H1 (cell line): ENCODE measurements around the gene ABCB10. TPM values are rescaled to one million over a fixed set of nuclear protein-coding genes. Genes with fewer than 3 reads are reported as not detected.
A peak's percentile ranks its signal among the peaks of the same experiment; 100 is the strongest.

Experiments
- CTCF ChIA-PET: fragments of 300-600 bp; sonication (Branson Sonifier 250); formaldehyde crosslinking; loops from one replicate; lab custom pipeline; 2021; ENCODE audit not compliant: partially characterized antibody; lab: Charles Lee
- POLR2A ChIA-PET: fragments of 300-600 bp; sonication (Branson Sonifier 250); formaldehyde crosslinking; loops from one replicate; lab custom pipeline; 2021; ENCODE audit warnings: inconsistent platforms; ENCODE audit not compliant: partially characterized antibody; lab: Charles Lee
- DNase-seq, 2 experiments: peaks; one replicate each; pipeline versions ENCODE4 v3.0.0 to v3.0.0-alpha.2; 2010 to 2022; ENCODE audit warnings: low spot score in 2 of 2, low read depth in 1 of 2, mixed read lengths in 1 of 2
- FAIRE-seq: peaks from 2 replicates; lab custom pipeline; 2011; peaks lifted over from hg19 to GRCh38; lab: Jason Lieb, UNC
- H2AFZ ChIP-seq: 2 replicates; pipeline ENCODE4 v1.8.1; 2012; ENCODE audit warnings: low read length, inconsistent platforms
- H2AK5ac ChIP-seq: 2 replicates; pipeline ENCODE4 v1.6.1; 2013; ENCODE audit warnings: low read depth, low read length
- H2BK120ac ChIP-seq: replicated peaks from 2 replicates; pipeline ENCODE3; 2013; ENCODE audit warnings: low read depth, low read length, inconsistent platforms
- H2BK12ac ChIP-seq: 2 replicates; pipeline ENCODE4 v1.6.1; 2013; ENCODE audit warnings: low read depth, low read length
- H2BK15ac ChIP-seq: 2 replicates; pipeline ENCODE4 v1.6.1; 2013; ENCODE audit warnings: low read length
- H2BK20ac ChIP-seq: 2 replicates; pipeline ENCODE4 v1.6.1; 2013; ENCODE audit warnings: low read length
- H2BK5ac ChIP-seq: 2 replicates; pipeline ENCODE4 v1.6.1; 2013; ENCODE audit warnings: low read depth, low read length
- H3K14ac ChIP-seq: 2 replicates; pipeline ENCODE4 v1.6.1; 2013; ENCODE audit warnings: inconsistent platforms; ENCODE audit not compliant: insufficient read length
- H3K18ac ChIP-seq: 2 replicates; pipeline ENCODE4 v1.6.1; 2013; ENCODE audit warnings: low read length; ENCODE audit errors: extremely low read depth
- H3K23ac ChIP-seq: 2 replicates; pipeline ENCODE4 v1.6.1; 2013; ENCODE audit warnings: inconsistent platforms; ENCODE audit not compliant: insufficient read length
- H3K23me2 ChIP-seq: 2 replicates; pipeline ENCODE4 v1.6.1; 2013; ENCODE audit warnings: low read depth, low read length
- H3K27ac ChIP-seq: 2 replicates; pipeline ENCODE4 v1.6.1; 2011; ENCODE audit warnings: low read depth, low read length, inconsistent platforms
- H3K27me3 ChIP-seq, 4 experiments: replicated peaks in 1 of 4; 1 replicate in 1 of 4; 2 replicates in 3 of 4; pipeline versions ENCODE4 v1.6.1 to v1.8.1; 2011 to 2013; ENCODE audit warnings: low read length in 3 of 4, mild to moderate bottlenecking in 3 of 4, inconsistent platforms in 2 of 4, mixed read lengths in 2 of 4, moderate library complexity in 1 of 4; ENCODE audit not compliant: control insufficient read depth in 3 of 4, insufficient read depth in 3 of 4; ENCODE audit errors: extremely low read depth in 1 of 4
- H3K36me3 ChIP-seq, 4 experiments: 2 replicates each; pipeline versions ENCODE4 v1.6.1 to v1.8.1; 2011 to 2013; ENCODE audit warnings: mild to moderate bottlenecking in 4 of 4, low read length in 3 of 4, moderate library complexity in 2 of 4, control low read depth in 1 of 4, inconsistent platforms in 1 of 4; ENCODE audit not compliant: insufficient read depth in 4 of 4, control insufficient read depth in 2 of 4
- H3K4ac ChIP-seq: replicated peaks from 2 replicates; pipeline ENCODE3; 2013; ENCODE audit warnings: low read length, low read depth, mixed read lengths, inconsistent platforms; ENCODE audit not compliant: insufficient read length
- H3K4me1 ChIP-seq, 4 experiments: replicated peaks in 1 of 4; 1 replicate in 1 of 4; 2 replicates in 3 of 4; pipeline versions ENCODE4 v1.6.1 to v1.8.1; 2011 to 2013; ENCODE audit warnings: low read length in 3 of 4, inconsistent platforms in 2 of 4, mixed read lengths in 1 of 4; ENCODE audit not compliant: insufficient read depth in 4 of 4, control insufficient read depth in 3 of 4
- H3K4me2 ChIP-seq, 2 experiments: 2 replicates each; pipeline versions ENCODE4 v1.6.1 to v1.8.1; 2011 to 2013; ENCODE audit warnings: low read depth in 2 of 2, low read length in 2 of 2, control low read depth in 1 of 2, inconsistent platforms in 1 of 2, mild to moderate bottlenecking in 1 of 2; ENCODE audit not compliant: insufficient read depth in 1 of 2
- H3K4me3 ChIP-seq, 4 experiments: fragments of 200-600, 300-600 bp in 1 of 4; sonication (generic), shearing (Covaris generic), sonication (Bioruptor Twin) in 1 of 4; 2 replicates each; pipeline versions ENCODE4 v1.5.1 to v1.8.1; 2011 to 2016; ENCODE audit warnings: low read length in 4 of 4, low read depth in 3 of 4, control low read depth in 2 of 4, inconsistent platforms in 2 of 4, mild to moderate bottlenecking in 2 of 4, mixed read lengths in 1 of 4, moderate library complexity in 1 of 4; ENCODE audit not compliant: insufficient read depth in 2 of 4; ENCODE audit errors: extremely low read depth in 1 of 4
- H3K56ac ChIP-seq: replicated peaks from 2 replicates; pipeline ENCODE3; 2013; ENCODE audit warnings: low read depth, mild to moderate bottlenecking, mixed read lengths, low read length, inconsistent platforms; ENCODE audit not compliant: insufficient read length
- H3K79me1 ChIP-seq: 2 replicates; pipeline ENCODE4 v1.6.1; 2013; ENCODE audit warnings: low read depth, low read length, control low read depth
- H3K79me2 ChIP-seq, 2 experiments: 2 replicates each; pipeline versions ENCODE4 v1.6.1 to v1.8.1; 2012 to 2013; ENCODE audit warnings: low read length in 2 of 2, mild to moderate bottlenecking in 2 of 2, inconsistent platforms in 1 of 2; ENCODE audit not compliant: insufficient read depth in 2 of 2, control insufficient read depth in 1 of 2
- H3K9ac ChIP-seq, 4 experiments: replicated peaks in 1 of 4; 1 replicate in 1 of 4; 2 replicates in 3 of 4; pipeline versions ENCODE4 v1.6.1 to v1.8.1; 2011 to 2013; ENCODE audit warnings: low read depth in 3 of 4, low read length in 3 of 4, control low read depth in 2 of 4, mild to moderate bottlenecking in 2 of 4, moderate library complexity in 2 of 4, inconsistent platforms in 1 of 4; ENCODE audit errors: extremely low read depth in 1 of 4
- H3K9me3 ChIP-seq, 2 experiments: 2 replicates each; pipeline versions ENCODE4 v1.6.1 to v1.8.1; 2012 to 2013; ENCODE audit warnings: mild to moderate bottlenecking in 2 of 2, moderate library complexity in 2 of 2, control low read depth in 1 of 2, inconsistent platforms in 1 of 2, low read depth in 1 of 2, low read length in 1 of 2, mixed read lengths in 1 of 2; ENCODE audit not compliant: insufficient read depth in 2 of 2
- H4K20me1 ChIP-seq, 2 experiments: replicated peaks in 1 of 2; 2 replicates each; pipeline versions ENCODE3 to v1.8.1; 2011 to 2013; ENCODE audit warnings: inconsistent platforms in 2 of 2, low read length in 2 of 2, mild to moderate bottlenecking in 1 of 2; ENCODE audit not compliant: insufficient read depth in 2 of 2, control insufficient read depth in 1 of 2
- H4K5ac ChIP-seq: 2 replicates; pipeline ENCODE4 v1.6.1; 2013; ENCODE audit warnings: low read length, low read depth, mixed read lengths, inconsistent platforms; ENCODE audit not compliant: insufficient read length
- H4K8ac ChIP-seq: 2 replicates; pipeline ENCODE4 v1.8.0; 2013; ENCODE audit warnings: mild to moderate bottlenecking, moderate library complexity, low read length, inconsistent platforms; ENCODE audit not compliant: insufficient read depth; ENCODE audit errors: extremely low read depth
- H4K91ac ChIP-seq: replicated peaks from 2 replicates; pipeline ENCODE3; 2013; ENCODE audit warnings: low read length, mixed read lengths, inconsistent platforms; ENCODE audit not compliant: insufficient read length
- BACH1 ChIP-seq: IDR thresholded peaks from 2 replicates; pipeline ENCODE4 v1.6.1; 2012; ENCODE audit warnings: low read length, improper control_type of control experiment
- CHD1 ChIP-seq: IDR thresholded peaks from 2 replicates; pipeline ENCODE4 v1.6.1; 2012; ENCODE audit warnings: low read depth, low read length, improper control_type of control experiment
- CTCF ChIP-seq, 3 experiments: IDR thresholded peaks; 1 replicate in 2 of 3; 2 replicates in 1 of 3; pipeline versions ENCODE4 v1.5.1 to v1.6.1; 2011; ENCODE audit warnings: low read length in 3 of 3, mild to moderate bottlenecking in 3 of 3, inconsistent platforms in 2 of 3, low read depth in 1 of 3, moderate library complexity in 1 of 3; ENCODE audit not compliant: insufficient read depth in 1 of 3; ENCODE audit errors: control extremely low read depth in 1 of 3
- E2F6 ChIP-seq: IDR thresholded peaks from 2 replicates; pipeline ENCODE4 v1.6.1; 2012; ENCODE audit warnings: inconsistent platforms
- EZH2 ChIP-seq: fragments of 200-600 bp; sonication (generic); IDR thresholded peaks from 2 replicates; pipeline ENCODE4 v1.7.1; 2012; ENCODE audit warnings: low read depth, mild to moderate bottlenecking, moderate library complexity, low read length, inconsistent platforms; ENCODE audit not compliant: severe bottlenecking
- FOSL1 ChIP-seq: IDR thresholded peaks from 2 replicates; pipeline ENCODE4 v1.6.1; 2011; ENCODE audit warnings: mild to moderate bottlenecking, low read depth, low read length, moderate library complexity; ENCODE audit not compliant: insufficient read depth
- GTF2F1 ChIP-seq: IDR thresholded peaks from 2 replicates; pipeline ENCODE4 v1.6.1; 2012; ENCODE audit warnings: low read depth, low read length, improper control_type of control experiment, borderline replicate concordance
- JUND ChIP-seq: IDR thresholded peaks from 2 replicates; pipeline ENCODE4 v1.6.1; 2011; ENCODE audit warnings: mild to moderate bottlenecking, improper control_type of control experiment, low read length
- SP2 ChIP-seq: IDR thresholded peaks from 2 replicates; pipeline ENCODE4 v1.6.1; 2012; ENCODE audit warnings: mild to moderate bottlenecking, low read length, inconsistent platforms
- TEAD4 ChIP-seq: IDR thresholded peaks from 2 replicates; pipeline ENCODE4 v1.6.1; 2012; ENCODE audit warnings: low read depth, low read length, inconsistent platforms, mixed read lengths
- WGBS, 2 experiments: shearing (Covaris generic) in 1 of 2; methylation state at CpG; one replicate each; pipeline versions ENCODE4 v1.1.6 to v1.1.7; 2013 to 2015; ENCODE audit warnings: low lambda C conversion rate in 2 of 2, mixed read lengths in 2 of 2, inconsistent platforms in 1 of 2, low coverage in 1 of 2, missing lambda C conversion rate in 1 of 2; ENCODE audit not compliant: insufficient replicate concordance in 2 of 2, insufficient coverage in 1 of 2, insufficient read length in 1 of 2; ENCODE audit errors: extremely low coverage in 1 of 2, missing lambda C conversion rate in 1 of 2; 5-methylcytosine and 5-hydroxymethylcytosine counted together
- polyA plus RNA-seq, 7 experiments: library from polyadenylated mRNA; depleted of rRNA in 3 of 7; stranded (reverse) in 5 of 7; unstranded in 2 of 7; fragments of >200 nt in 5 of 7; fragments of 200-250 nt in 2 of 7; gene quantifications; 1 replicate in 5 of 7; 2 replicates in 1 of 7; 4 replicates in 1 of 7; pipeline versions ENCODE4 v1.2.1 to v1.2.3, GENCODE V29; 2011 to 2013; ENCODE audit warnings: missing spikeins in 2 of 7, mixed read lengths in 2 of 7
- total RNA-seq: library from RNA; stranded (reverse); fragmentation: NEBNext Ultra II Directional; extraction: Animal tissue kit (Norgen Biotek cat#: 25700); gene quantifications from 2 replicates; pipeline ENCODE4 v1.2.1, GENCODE V29; 2021

Gene ABCB10
- total and polyA plus RNA-seq, 2 of the 8 experiments (the other 6 are each of a cell fraction or from before 2014, with no cell fraction given): 3.6 to 11.9 TPM

- Histone ChIP-seq H3K14ac (no peak overlapping the region), H3K9me3 (no peaks in the 10 kb centered on the region), H2BK120ac (no peak overlapping the region), H3K9ac (no peak overlapping the region), H2BK15ac (no peak overlapping the region), H2AK5ac (no peak overlapping the region), H2BK5ac (no peak overlapping the region), H3K79me2 (peaks cover 6 to 27% of the 10 kb centered on the region in 2 experiments; a peak in 3 of 4 replicates), H2AFZ (no peak overlapping the region), H3K4ac (no peak overlapping the region), H3K27ac (no peak overlapping the region), H2BK20ac (no peak overlapping the region), H3K79me1 (no peaks in the 10 kb centered on the region; the same call in none of the 2 replicates), H4K8ac (no peak overlapping the region), H4K20me1 (no peaks in the 10 kb centered on the region), H3K18ac (no peak overlapping the region), H4K5ac (no peak overlapping the region), H4K91ac (no peak overlapping the region), H3K23ac (no peak overlapping the region), H3K56ac (no peak overlapping the region), H3K27me3 (no peaks in the 10 kb centered on the region), H3K4me2 (peak overlapping the region; percentile 88 to 95; a peak in 2 of 4 replicates), H3K23me2 (peaks cover 11% of the 10 kb centered on the region), H2BK12ac (no peak overlapping the region), H3K4me1 (peaks cover 0 to 5% (median 3%) of the 10 kb centered on the region in 4 experiments; a peak in 6 of 7 replicates), H3K36me3 (peaks cover 0 to 14% (median 1%) of the 10 kb centered on the region in 4 experiments; a peak in 3 of 8 replicates), H3K4me3 (peak overlapping the region in 2 of 4 experiments; percentile 97 to 100; a peak in 3 of 8 replicates)
- DNase-seq: no peak
- ChIA-PET CTCF (interaction anchor here (0.6 to 1.3 kb wide), 2 partner anchors 8 to 1225 kb away, joined by 3 read pairs; no protein-coding TSS in a partner anchor), POLR2A (interaction anchor here (1.3 to 1.4 kb wide), 2 partner anchors 11 to 212 kb away, joined by 3 to 4 read pairs; no protein-coding TSS in a partner anchor)
- no peak for FAIRE-seq
- 96% methylated on average over 8 of the region's 8 CpGs; no CpG with 5 or more reads in 1 of the 2 experiments for WGBS, 2 experiments
- no peak for TF ChIP-seq TEAD4
- TF ChIP-seq E2F6: no peak
- TF ChIP-seq BACH1: no peak
- no peak for TF ChIP-seq FOSL1
- TF ChIP-seq JUND: no peak
- no peak for TF ChIP-seq CTCF (IDR thresholded peaks at IDR 0.05; ENCODE audit: control extremely low read depth in 1 of 3, insufficient read depth in 1 of 3, low read depth in 1 of 3, low read length in 3 of 3)
- no peak for TF ChIP-seq EZH2
- no peak for TF ChIP-seq SP2
- TF ChIP-seq CHD1: no peak
- no peak for TF ChIP-seq GTF2F1
These were observed 51.9 kb downstream of the ABCB10 start for GRCh38 chr1:229506633-229507032.
